Urothelium cell line (cell line): ENCODE data around the gene EPHA7.

Experiments used
- DNase-seq: peaks from one replicate; pipeline ENCODE4 v3.0.0; 2011; ENCODE audit warnings: low spot score, mixed read lengths
- FAIRE-seq: peaks from 2 replicates; lab custom pipeline; 2011; peaks lifted over from hg19 to GRCh38; lab: Jason Lieb, UNC

EPHA7 gene

DNA sequence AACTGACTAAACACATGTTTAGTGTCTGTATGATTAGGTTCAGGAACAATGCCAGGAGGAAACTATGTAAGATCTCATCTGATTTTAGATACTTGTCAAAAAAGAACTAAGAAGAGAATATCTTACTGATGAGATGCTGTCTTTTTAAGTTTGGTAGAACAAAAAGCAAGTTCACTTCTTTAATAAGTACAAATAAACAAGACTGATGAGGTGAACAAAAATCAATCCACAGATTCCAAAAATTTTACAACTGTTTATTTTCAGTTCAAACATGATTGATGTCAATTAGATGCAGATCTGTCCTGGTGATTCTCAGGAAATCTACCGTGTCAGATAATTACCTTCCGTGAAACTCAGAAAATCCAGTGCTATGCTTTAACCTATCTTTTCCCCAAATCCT lies 24.9 kb downstream of the EPHA7 start:
- FAIRE-seq (no peak), DNase-seq (no peak)

DNA sequence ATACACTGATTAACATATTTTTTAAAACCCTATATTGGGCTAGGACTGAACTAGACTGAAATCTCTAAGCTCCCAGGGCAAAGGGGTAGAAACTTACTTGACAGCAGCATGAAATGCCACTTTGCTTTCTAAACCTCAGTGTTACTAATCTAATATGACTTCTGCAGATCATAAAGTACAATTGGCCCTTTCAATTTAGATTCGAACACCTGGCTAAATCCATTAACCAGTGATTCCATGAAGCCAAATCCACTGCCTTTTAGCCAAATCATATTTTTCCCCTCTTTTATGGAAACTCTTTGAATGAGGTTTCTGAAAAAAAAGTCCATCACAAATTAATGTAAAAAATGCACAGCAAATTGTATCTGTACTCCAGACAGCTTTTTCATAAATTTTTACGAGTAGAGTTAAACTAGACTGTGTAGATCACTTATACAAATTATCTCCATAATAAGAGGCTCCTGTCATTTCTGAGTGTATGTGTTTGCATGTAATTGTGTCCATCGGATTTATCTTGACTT lies 25.7 kb downstream of the EPHA7 start:
- DNase-seq (no peak), FAIRE-seq (no peak)

DNA sequence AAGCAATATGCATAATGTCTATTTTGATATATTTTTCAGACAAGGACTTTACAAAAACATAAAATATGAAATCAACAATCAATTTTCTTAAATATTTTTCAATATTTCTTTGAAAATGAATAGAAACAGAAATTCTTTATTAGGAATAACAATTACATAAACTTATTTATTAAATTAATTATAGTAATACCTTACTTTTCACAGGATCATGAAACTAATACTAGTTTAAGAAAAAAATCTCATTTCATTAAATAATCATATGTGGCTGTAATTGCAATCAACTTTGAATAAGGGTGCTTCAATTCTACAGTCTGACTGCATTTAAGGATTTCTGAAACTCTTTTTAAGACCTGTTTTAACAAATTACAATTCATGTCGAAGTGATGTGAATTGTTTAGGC lies 26.6 kb downstream of the EPHA7 start:
- DNase-seq (no peak), FAIRE-seq (no peak)

- DNase-seq (no peak), FAIRE-seq (no peak)
Measured at GRCh38 chr6:93391965-93392364, 27.4 kb downstream of the EPHA7 start.

- DNase-seq (no peak), FAIRE-seq (no peak)
Measured at GRCh38 chr6:93389192-93389591, 30.2 kb downstream of the EPHA7 start.

DNA sequence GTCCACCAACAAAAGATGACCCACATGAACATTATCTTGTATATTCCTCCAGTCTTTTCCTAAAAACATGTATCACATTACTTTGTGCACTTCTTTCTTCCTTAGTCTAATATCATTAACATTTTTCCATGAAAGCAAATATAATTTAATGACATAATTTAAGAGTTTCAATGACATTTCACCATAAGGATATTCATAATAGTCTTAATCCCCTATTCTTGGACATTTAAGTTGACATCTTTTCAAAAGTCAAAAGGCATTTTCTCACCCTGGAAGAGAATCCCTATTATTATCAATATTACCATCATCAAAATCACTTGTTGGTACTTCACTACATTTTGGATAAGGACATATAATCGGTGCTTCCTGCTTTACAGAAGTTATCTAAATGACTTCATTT lies 31.3 kb downstream of the EPHA7 start:
- no peak for FAIRE-seq
- DNase-seq = no peak

DNA sequence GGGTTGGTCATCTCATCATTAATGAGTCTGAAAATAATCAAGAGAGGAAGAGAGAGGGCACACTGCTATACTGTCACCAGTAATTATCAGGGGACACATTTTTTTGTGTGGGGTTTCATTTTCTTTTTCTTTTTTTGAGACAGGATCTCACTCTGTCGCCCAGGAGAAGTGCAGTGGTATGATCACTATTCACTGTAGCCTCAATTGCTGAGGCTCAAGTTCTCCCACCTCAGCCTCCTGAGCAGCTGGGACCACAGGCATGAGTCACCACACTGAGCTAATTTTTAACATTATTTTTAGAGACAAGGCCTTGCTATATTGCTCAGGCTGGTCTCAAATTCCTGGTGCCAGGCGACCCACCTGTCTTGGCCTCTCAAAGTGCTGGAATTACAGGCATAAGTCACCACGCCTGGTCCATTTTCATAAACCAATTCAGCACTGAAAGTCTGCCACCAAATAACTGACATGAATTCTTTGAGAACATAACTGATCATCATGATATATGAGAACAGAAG lies 43.3 kb downstream of the EPHA7 start:
- FAIRE-seq = no peak
- DNase-seq = no peak

DNA sequence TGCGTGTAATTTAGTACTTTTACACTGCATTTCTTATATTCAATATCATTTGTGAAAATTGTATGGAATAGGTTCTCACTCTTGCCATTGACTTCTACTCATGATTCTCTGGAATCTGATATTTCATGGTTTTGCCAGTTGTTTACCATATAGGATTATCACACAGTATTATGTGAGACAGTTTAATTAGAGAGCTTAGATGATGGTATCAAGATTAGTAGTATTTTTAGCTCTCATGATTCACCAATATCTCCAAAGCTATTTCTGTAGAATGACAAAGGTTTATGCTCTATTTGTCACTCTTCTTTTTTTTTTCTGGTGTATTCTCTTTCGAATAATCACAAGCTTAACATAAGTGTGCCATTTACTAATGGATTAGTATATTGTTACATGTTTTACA lies 45.9 kb downstream of the EPHA7 start:
- no peak for DNase-seq
- FAIRE-seq = no peak

DNA sequence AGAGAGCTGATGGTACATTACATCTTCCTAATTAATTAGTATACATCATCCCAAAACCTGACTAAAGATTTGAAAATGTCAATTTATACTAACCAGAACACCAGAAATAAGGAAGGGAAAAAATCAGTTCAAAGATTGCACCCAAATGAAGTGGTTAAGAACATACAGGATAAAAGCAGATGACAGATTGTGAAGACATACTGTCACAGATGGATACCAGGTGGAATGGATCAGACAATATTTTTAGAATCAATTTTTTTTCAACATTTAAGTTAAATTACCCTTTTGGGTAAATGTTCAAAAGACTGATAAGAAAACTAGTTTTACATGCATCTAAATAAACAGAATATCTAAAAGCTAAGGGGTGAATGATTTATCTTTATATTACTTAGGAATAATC lies 47.6 kb downstream of the EPHA7 start:
- no peak for DNase-seq
- no peak for FAIRE-seq

- FAIRE-seq (no peak), DNase-seq (no peak)
Measured at GRCh38 chr6:93369586-93370134, 49.7 kb downstream of the EPHA7 start.

DNA sequence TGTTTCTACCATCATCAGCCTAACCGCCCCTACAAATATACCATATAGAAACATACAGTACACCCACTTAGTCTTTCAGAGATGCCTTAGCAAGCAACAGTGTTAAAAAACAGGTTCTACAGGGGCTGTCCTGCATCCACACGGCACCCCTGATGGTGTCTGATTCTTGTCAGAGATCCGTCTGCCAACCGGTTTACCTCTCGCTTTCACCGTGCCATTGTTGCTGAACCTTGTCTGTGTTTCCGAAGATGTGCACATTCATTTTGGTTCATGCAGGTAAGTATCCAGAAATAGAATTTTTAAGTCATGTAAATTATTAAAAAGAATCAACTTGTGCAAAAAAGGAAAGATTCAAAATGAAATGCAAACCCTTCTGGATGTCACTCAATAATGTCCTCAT lies 52.9 kb downstream of the EPHA7 start:
- DNase-seq (no peak), FAIRE-seq (no peak)

GRCh38 chr6:93365445-93365844 lies 53.9 kb downstream of the EPHA7 start:
- FAIRE-seq (no peak), DNase-seq (no peak)

- DNase-seq = no peak
- no peak for FAIRE-seq
Measured at GRCh38 chr6:93358435-93358834, 60.9 kb downstream of the EPHA7 start.

DNA sequence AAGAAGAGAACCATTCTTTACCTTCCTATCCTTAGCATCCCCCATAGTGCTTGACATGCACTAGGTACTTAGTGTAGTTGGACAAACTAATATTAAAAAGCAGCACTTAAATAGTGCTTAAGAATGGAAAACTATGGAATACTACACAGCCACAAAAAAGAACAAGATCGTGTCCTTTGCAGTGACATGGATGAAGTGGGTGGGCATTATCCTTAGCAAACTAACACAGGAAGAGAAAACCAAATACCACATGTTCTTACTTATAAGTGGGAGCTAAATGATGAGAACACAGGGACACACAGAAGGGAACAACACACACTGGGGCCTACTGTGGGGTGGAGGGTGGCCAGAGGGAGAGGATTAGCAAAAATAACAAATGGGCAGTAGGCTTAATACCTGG lies 66.8 kb downstream of the EPHA7 start:
- no peak for DNase-seq
- FAIRE-seq = no peak

GRCh38 chr6:93351222-93351621 lies 68.1 kb downstream of the EPHA7 start:
- no peak for FAIRE-seq
- DNase-seq = no peak

DNA sequence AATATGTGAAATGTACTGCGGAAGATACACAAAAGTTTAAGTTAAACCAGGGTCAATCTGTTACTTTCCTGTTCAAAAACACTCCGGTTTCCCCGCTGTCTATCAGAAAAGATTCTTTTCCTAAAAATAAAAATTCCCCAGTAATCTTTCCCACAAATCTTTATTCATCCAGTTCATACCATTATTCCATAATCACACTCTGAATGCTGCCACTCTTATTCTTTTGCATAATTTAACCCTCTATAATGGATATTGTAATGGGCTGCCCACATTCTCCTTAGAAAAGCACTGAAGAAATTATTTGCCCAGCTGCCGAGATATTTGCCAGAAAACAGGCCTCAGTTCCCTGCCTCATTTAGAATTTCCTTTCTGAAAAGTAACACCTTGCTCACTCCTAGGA lies 68.6 kb downstream of the EPHA7 start:
- no peak for FAIRE-seq
- DNase-seq = no peak

DNA sequence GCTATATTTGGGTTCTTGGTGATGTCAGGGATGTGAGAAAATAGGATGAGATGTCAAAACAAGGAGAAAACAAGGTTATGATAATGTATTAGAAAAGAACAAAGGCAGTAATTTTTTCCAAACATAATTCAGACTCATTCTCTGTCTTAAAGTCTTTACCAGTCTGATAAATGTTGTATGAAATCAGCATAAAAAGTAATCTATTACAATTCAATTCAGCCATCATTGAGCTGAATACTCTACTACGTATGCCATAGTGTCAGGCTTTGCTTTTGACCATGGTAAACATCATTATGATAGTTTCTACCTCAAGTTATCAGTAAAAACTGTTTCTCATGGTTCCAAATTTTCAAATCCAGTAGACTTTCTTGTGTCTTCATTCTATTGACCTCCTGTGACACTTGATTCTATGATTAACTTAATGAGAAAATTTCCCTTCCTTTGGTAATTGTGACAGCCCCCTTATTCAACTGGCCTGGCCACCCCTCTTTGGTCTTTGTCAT lies 75.0 kb downstream of the EPHA7 start:
- DNase-seq = no peak
- no peak for FAIRE-seq

DNA sequence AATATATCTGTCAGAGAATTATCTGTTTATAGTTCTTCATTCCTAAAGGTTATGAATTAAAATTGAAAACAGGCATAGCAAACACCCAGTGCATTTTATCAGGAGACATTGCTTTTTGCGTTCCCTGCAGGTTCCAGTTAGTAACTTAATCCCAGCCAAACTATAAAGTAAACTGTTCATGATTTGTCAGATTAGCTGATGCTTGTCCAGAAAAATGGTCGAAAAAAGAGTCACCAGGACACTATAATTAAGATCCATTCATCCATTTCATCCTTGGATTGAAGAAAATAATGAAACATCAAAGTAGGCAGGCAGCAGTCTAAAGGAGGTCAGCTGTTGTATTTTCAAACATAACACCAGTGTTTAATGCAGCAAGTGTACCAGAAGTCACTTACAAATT lies 75.9 kb downstream of the EPHA7 start:
- FAIRE-seq (no peak), DNase-seq (no peak)

DNA sequence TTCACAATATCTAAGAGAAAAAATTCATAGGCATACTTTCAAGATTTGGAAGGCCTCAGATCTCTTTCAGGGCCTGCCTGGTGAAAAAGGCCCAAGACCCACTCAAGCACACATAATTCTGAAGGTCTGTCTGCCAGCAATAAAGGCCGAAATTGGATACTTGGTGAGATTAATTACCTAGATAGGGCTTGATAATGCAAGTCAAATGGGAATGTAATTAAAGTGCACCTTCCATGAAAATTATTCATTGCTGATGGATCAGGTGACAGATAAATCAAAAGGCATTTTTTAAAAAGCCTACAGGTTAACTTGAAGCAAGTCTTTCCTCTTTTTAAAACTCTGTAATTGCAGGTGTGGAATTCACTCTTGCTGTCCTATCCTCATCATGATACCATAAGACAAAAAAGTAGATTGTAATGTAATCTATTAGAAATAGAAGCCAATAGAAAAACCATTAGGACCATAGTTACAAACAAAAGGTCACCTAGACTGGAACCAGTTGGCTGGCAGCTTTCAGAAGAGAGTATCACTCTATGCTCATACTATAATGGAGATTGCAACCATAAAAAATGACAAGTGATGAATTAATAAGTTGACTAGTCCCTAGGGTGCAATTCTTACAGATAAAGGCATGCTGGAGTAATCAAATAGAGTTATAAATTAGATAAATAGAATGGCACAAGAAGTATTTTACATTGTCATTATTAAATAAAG lies 77.3 kb downstream of the EPHA7 start:
- no peak for DNase-seq
- no peak for FAIRE-seq

GRCh38 chr6:93337772-93338394 lies 81.5 kb downstream of the EPHA7 start:
- DNase-seq (no peak), FAIRE-seq (no peak)

- DNase-seq = no peak
Measured at GRCh38 chr6:93337014-93337413, 82.3 kb downstream of the EPHA7 start.

More at GRCh38 chr6:93337014-93337413, 82.3 kb downstream of the EPHA7 start:
- FAIRE-seq = no peak
